NCI-H345 treated with DMSO at 0.1 percent for 48 hours (cell line): ENCODE data around the gene ZBED4.

ENCODE experiments used
- DNase-seq: peaks from one replicate; lab custom pipeline; 2025; ENCODE audit not compliant: unreplicated experiment; lab: John Stamatoyannopoulos, UW

The ZBED4 gene

GRCh38 chr22:49825944-49826602 is 27.6 kb upstream of the ZBED4 start:
- DNase-seq: no peak

- DNase-seq: no peak
Measured at GRCh38 chr22:49826603-49827270, 26.9 kb upstream of the ZBED4 start.

- DNase-seq: no peak
Measured at GRCh38 chr22:49827271-49827852, 26.3 kb upstream of the ZBED4 start.

GRCh38 chr22:49827853-49828598 is 25.6 kb upstream of the ZBED4 start, which contains the start of gene BRD1:
Gene BRD1 (minus strand): TSS chr22:49827873. CDS start chr22:49824317, 3,556 bp downstream.
- no peak for DNase-seq

GRCh38 chr22:49828599-49828965 is 25.1 kb upstream of the ZBED4 start:
- DNase-seq: no peak

GRCh38 chr22:49829044-49829853 is 24.4 kb upstream of the ZBED4 start:
- DNase-seq: no peak

DNA sequence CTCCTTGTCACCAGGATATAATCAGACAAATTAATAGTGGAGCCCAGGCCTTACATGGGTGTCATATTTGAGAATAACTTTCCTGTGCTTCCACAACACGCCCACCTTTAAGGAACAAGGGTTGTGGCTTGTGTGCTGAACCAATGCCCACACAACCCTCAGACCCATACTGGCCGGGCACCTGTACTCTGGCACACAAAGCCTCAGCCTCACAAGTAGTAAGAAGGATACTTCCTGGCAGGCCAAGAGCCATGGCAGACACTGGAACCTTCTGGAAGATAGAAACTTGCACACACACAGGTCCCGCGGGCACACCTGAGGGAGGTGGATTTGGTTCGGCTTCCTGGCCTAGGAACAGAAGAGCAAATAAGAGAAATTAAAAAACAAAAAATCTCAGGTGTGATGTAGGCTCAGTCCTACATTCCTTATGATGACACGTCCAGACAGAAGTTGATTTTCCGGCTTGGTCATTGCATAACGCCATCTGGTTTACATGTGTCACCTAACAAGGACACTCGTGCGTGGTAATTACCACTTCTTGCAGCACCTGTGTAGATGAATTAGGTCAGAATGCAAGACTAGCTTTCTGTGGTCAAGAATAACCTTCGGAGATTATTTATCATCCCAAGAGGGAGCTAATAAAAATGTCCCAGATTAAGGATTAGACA is 20.2 kb upstream of the ZBED4 start:
- no peak for DNase-seq

DNA sequence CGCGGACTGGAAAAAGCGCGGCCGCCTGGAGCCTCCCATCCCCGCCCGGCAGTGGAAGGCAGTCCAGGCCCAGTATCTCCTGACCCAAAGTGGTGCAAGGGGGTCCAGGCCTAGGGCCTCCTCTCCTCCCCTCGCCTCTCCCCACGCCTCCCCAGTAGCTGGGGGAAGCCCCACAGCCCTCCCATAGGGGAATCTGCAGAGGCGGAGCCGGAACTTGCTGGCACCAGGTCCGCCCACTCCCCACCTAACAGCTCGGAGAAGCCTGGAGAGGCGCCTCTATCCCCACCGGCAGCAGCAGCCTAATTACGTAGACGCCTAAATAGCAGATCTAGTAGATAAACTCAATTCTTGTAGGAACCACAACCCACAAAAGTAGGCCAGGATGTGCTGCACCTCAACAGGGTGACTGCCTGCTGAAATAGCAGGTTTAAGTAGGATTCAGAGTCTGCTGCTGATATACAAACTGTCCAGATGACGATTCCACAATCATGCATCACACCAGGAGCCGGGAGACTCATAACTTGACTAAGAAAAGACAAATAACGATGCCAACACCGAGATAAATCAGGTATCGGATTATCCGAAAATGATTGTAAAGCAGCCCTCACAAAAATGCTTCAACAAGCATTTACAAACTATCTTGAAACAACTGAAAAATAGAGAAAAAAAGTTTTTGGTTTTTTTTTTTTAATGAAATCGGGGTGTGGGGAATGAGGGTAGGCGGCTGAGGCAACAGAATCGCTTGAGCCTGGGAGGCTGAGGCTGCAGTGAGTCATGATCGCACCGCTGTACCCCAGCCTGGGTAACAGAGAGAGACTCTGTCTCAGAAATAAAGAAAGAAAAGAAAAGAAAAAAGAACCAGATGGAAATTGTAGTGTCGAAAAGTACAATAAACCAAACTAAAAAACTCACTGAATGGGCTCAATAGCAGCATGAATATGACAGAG is 14.6 kb upstream of the ZBED4 start:
- no peak for DNase-seq

GRCh38 chr22:49845241-49845640 is 8.4 kb upstream of the ZBED4 start:
- DNase-seq: no peak

- no peak for DNase-seq
Measured at GRCh38 chr22:49845666-49846459, 7.8 kb upstream of the ZBED4 start.

DNA sequence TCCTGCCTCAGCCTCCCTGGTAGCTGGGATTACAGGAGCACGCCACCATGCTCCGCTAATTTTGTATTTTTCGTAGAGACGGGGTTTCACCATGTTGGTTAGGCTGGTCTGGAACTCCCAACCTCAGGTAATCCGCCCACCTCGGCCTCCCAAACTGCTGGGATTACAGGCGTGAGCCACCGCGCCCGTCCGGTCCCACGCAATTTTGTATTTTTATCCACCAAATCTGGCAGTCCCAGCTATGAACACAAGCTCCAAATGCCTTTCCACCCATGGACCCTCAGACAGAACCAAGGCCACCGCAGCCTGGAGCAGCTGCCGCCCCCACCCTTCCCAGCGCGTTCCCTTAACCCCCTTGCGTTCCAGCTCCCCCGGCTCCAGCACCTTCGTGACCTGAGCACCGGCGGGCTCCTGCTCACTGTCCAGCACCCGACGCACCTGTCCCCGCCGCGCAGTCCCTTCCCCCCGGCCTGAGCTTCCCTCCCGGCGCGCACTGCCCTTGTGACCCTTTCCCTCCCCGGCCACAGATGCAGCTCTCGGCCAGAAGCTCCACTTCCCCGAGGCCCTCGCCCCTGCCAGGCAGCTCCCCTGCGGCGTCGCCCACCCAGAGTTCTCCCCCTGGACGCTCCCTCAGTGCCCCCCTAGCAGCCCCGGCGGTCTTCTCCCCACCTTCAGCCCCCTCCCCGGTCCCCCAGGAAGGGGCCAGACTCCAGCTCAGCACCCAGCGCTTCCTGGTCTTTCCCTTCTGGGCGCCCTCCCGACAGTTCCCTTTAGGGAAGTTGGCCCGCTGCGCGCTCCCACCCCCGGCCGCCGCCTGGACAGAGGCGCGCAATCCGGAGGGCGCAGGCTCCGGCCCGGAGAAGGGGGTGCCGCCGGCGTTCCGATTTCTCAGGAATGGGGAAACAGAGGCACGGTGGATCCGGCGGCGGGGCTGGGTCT is 5.6 kb upstream of the ZBED4 start:
- no peak for DNase-seq

DNA sequence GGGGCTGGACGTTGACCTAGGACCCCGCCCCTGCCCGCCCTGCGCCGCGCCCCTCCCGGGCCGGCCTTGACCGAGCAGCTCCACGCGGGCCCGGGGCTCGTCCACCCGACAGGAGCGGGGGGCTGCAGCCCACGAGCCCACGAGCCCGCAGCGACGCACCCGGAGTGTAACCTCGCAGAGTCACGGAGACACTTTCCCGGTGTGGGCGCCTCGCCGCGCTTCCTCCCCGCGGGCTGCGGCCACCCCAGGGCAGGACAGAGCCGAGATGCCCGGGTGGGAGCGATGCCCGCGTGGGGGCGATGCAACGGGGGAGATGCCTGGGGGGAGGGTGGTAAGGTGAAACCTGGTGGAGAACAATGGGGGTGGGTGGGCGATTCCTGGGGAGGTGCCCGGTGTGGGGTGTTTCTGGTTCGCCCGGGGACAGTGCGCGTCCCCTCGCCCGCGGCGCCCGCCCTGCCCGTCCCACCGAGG is 4.9 kb upstream of the ZBED4 start:
- no peak for DNase-seq

GRCh38 chr22:49849161-49850020 is 4.3 kb upstream of the ZBED4 start:
- DNase-seq: no peak

GRCh38 chr22:49850021-49850911 is 3.4 kb upstream of the ZBED4 start:
- DNase-seq: no peak
